Measurements from ENCODE around the gene FBLN2. TPM values are rescaled to one million over a fixed set of nuclear protein-coding genes. Genes with fewer than 3 reads are reported as not detected.

The FBLN2 gene
- total RNA-seq, 1 donor from 2014 or later: 67.5 TPM

DNA sequence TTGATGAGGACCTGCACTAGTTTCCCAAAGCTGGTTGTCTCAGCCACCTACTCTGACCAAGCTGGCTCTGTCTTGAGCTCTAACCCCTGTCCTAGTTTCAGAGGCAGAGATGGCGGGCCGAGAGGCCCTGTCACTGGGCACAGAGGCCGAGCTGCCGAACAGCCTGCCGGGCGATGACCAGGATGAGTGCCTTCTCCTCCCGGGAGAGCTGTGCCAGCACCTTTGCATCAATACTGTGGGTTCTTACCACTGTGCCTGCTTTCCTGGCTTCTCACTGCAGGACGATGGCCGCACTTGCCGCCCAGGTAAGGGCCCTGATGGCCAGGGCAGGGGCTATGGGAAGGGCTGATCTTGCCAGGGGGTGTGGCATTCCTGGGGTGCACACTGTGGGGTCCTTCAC lies 69.1 kb downstream of the FBLN2 start:
- TF ChIP-seq, protein P1, sequence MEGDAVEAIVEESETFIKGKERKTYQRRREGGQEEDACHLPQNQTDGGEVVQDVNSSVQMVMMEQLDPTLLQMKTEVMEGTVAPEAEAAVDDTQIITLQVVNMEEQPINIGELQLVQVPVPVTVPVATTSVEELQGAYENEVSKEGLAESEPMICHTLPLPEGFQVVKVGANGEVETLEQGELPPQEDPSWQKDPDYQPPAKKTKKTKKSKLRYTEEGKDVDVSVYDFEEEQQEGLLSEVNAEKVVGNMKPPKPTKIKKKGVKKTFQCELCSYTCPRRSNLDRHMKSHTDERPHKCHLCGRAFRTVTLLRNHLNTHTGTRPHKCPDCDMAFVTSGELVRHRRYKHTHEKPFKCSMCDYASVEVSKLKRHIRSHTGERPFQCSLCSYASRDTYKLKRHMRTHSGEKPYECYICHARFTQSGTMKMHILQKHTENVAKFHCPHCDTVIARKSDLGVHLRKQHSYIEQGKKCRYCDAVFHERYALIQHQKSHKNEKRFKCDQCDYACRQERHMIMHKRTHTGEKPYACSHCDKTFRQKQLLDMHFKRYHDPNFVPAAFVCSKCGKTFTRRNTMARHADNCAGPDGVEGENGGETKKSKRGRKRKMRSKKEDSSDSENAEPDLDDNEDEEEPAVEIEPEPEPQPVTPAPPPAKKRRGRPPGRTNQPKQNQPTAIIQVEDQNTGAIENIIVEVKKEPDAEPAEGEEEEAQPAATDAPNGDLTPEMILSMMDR (IDR thresholded peaks at IDR 0.05; ENCODE audit: unreplicated experiment): no peak
- Mint-ChIP-seq H3K4me3 (no peak overlapping the region), H3K27ac (no peak overlapping the region), H3K36me3 (peaks cover 8% of the 10 kb centered on the region), H3K4me1 (peaks cover 6% of the 10 kb centered on the region), H3K9me3 (peaks cover 10% of the 10 kb centered on the region), H3K27me3 (ENCODE audit: low read depth) (no peaks in the 10 kb centered on the region)
- DNase-seq (ENCODE audit: low spot score in 2 of 2, unreplicated experiment in 2 of 2): no peak

DNA sequence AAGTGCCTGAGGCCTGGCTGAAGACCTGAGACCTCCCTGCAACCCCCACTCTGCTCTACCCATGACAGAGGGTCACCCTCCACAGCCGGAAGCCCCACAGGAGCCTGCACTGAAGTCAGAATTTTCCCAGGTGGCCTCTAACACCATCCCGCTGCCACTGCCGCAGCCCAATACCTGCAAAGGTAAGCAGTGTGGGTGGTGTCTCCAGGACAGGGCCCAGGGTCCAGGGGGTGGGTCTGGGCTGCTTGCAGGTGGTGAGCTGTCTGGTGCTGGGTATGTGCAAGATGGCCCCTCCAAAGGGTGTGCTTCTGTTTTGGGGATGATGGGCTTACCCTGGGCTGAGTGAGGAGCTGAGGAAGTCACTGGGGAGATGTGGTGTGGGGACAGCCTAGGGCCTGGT lies 69.9 kb downstream of the FBLN2 start:
- Mint-ChIP-seq H3K27me3 (ENCODE audit: low read depth) (no peaks in the 10 kb centered on the region), H3K27ac (no peak overlapping the region), H3K9me3 (peaks cover 10% of the 10 kb centered on the region), H3K4me3 (no peak overlapping the region), H3K36me3 (peaks cover 8% of the 10 kb centered on the region), H3K4me1 (peaks cover 12% of the 10 kb centered on the region)
- TF ChIP-seq, protein P1 (IDR thresholded peaks at IDR 0.05; ENCODE audit: unreplicated experiment): no peak
- no peak for DNase-seq (ENCODE audit: low spot score in 2 of 2, unreplicated experiment in 2 of 2)

DNA sequence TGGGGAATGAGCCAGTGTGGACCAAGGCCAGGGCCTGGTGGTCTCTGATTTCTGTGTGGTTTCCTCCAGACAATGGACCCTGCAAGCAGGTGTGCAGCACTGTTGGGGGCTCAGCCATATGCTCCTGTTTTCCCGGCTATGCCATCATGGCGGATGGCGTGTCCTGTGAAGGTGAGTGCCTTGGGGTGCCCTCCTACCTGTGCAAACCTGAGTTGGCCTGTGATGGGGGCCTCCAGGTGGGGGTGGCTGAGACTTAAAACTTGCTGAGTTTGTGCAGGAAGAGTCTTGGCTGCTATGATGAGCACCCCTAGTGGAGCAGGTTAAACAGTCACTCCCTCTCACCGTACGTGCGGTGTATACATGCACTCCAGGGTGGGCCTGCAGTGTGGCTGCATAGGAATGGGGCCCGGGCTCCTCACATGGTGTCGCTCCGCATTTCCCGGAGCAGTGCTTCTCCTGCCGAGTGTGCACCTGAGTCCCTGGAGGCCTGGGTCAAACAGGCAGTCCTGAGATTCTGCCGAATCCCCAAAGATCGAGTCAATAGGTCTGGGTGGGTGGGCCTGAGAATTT lies 70.8 kb downstream of the FBLN2 start:
- Mint-ChIP-seq H3K4me3 (no peak overlapping the region), H3K4me1 (peaks cover 12% of the 10 kb centered on the region), H3K27ac (no peak overlapping the region), H3K27me3 (ENCODE audit: low read depth) (no peaks in the 10 kb centered on the region), H3K9me3 (peaks cover 6% of the 10 kb centered on the region), H3K36me3 (peaks cover 6% of the 10 kb centered on the region)
- DNase-seq (ENCODE audit: low spot score in 2 of 2, unreplicated experiment in 2 of 2): no peak
- TF ChIP-seq, protein P1 (IDR thresholded peaks at IDR 0.05; ENCODE audit: unreplicated experiment): no peak

DNA sequence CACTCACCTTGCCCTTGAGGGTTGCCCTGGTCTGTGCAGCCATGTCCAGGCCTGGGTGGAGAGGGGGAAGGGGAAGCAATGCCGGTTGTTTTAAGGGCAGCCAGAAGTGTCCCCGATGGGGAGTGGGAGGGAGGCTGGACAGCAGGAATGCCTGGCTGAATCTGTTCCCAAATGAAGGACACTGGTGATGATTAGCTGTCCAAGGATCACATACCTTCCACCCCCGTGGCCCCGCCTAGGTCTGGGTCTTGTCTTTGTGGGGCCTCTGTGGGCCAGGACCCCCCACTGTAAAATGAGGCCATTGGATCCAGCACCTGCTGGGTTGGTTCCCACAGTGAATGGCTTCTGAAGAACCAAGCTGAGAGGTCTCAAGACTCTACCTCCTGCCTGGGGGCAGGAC lies 71.4 kb downstream of the FBLN2 start:
- DNase-seq (ENCODE audit: low spot score in 2 of 2, unreplicated experiment in 2 of 2): no peak

DNA sequence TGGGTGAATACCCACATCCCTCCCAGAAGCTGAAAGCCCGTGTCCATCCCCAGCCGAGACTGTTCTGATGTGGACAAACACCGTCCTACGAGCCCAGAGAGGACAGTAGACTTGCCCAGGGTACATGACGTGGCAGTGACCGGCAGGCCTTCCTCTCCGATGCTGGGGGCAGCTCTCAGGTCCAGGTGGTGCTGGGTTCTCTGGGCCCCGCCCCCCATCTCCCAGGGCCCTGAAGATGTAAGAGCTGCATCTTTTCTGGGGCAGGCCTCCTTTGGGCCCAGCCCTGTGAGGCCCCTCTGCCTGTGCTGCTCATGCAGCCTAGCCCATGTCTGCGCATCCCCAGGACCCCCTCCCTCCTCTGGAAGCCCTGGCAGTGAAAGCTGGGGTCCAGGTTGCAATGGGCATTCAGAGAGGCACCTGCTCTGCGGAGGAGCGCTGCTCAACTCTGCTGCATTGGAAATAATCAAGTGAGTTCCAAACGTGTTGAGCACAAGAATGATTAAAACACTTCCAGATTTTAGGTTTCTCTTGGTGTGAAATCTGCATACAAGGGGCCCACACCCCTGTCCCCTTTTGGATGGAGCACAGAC lies 71.9 kb downstream of the FBLN2 start:
- Mint-ChIP-seq H3K27me3 (ENCODE audit: low read depth) (no peaks in the 10 kb centered on the region), H3K36me3 (peaks cover 3% of the 10 kb centered on the region), H3K27ac (no peak overlapping the region), H3K9me3 (peaks cover 5% of the 10 kb centered on the region), H3K4me3 (no peak overlapping the region), H3K4me1 (peaks cover 12% of the 10 kb centered on the region)
- TF ChIP-seq, protein P1 (IDR thresholded peaks at IDR 0.05; ENCODE audit: unreplicated experiment): no peak
- DNase-seq (ENCODE audit: low spot score in 2 of 2, unreplicated experiment in 2 of 2): no peak

More for the DNA sequence above, 71.4 kb downstream of the FBLN2 start:
- no peak overlapping the region for H3K4me3 Mint-ChIP-seq
- no peaks in the 10 kb centered on the region for H3K27me3 Mint-ChIP-seq (ENCODE audit: low read depth)
- peaks cover 5% of the 10 kb centered on the region for H3K9me3 Mint-ChIP-seq
- TF ChIP-seq, protein P1 (IDR thresholded peaks at IDR 0.05; ENCODE audit: unreplicated experiment): no peak
- no peak overlapping the region for H3K27ac Mint-ChIP-seq
- peaks cover 3% of the 10 kb centered on the region for H3K36me3 Mint-ChIP-seq
- H3K4me1 Mint-ChIP-seq: peaks cover 12% of the 10 kb centered on the region
